ENCODE data around the gene BAD.

Gene BAD

DNA sequence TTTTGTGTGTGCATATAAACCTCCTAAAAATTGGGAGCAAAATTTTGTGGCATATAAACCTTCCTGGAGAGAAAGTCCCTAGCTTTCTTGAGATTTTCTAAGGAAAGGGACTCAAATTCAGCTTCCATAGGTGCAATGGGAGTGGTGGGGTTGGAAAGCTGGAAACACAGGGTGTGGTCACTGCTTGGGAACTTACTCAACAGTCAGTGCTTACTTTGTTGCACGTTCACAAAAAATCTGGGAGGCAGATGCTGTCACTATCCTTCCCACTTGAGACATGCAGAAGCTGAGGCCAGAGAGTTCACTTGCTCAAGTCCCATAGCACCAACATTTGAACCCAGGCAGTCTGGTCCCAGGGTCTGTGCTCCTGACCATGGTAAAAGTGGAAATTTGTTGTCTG lies 11.8 kb upstream of the BAD start:
- POLR2A ChIA-PET: interaction anchor here (1.1 kb wide), 1 partner anchor 26 kb away, joined by 6 read pairs; no protein-coding TSS in a partner anchor
- 22% methylated on average over 1 of the region's 1 CpG for WGBS (ENCODE audit: insufficient coverage)
- Histone ChIP-seq H3K4me1 (ENCODE audit: control extremely low read depth in 1 of 4, control insufficient read depth in 4 of 4, insufficient read depth in 4 of 4, low read length in 3 of 4) (peaks cover 0 to 50% (median 40%) of the 10 kb centered on the region in 4 experiments), H3K27me3 (replicated peaks in 2 of 5; ENCODE audit: control insufficient read depth in 4 of 5, insufficient read depth in 5 of 5, low read length in 4 of 5) (peaks cover 14 to 95% (median 62%) of the 10 kb centered on the region in 5 experiments), H3K27ac (ENCODE audit: insufficient read depth in 1 of 2, low read depth in 1 of 2, low read length in 2 of 2, poor library complexity in 1 of 2, severe bottlenecking in 2 of 2) (no peak overlapping the region), H3K36me3 (ENCODE audit: control insufficient read depth in 4 of 4, insufficient read depth in 4 of 4, low read length in 3 of 4) (no peaks in the 10 kb centered on the region), H3K4me3 (ENCODE audit: control insufficient read depth in 1 of 7, extremely low read depth in 1 of 7, insufficient read depth in 4 of 7, low read depth in 2 of 7, low read length in 6 of 7) (no peak overlapping the region), H3K9me3 (ENCODE audit: control extremely low read depth in 1 of 5, control insufficient read depth in 4 of 5, insufficient read depth in 2 of 5, low read depth in 1 of 5, low read length in 4 of 5) (no peaks in the 10 kb centered on the region)
- CTCF ChIA-PET: interaction anchor here (1.1 to 2.9 kb wide), 4 partner anchors 12 to 90 kb away, joined by 3 to 10 read pairs (median 5); partner anchors contain the start of genes BAD, FERMT3, PRDX5 and TRMT112
- DNase-seq: no peak

DNA sequence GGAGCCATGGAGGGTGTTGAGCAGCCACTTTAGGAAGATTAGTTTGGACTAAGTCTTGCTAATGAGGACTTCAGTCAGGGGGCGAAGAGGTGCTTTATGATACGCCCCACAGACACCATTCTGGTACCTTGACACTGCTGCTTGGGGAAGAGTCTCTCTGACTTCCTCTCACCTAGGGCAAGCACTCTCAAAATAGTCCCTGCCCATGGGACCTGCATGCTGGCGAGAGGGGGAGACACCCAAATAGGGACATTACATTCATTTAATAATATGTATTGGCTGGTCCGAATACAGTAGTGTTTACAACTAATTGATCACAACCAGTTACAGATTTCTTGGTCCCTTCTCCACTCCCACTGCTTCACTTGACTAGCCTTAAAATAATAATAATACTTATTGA lies 11.3 kb upstream of the BAD start:
- peaks cover 14 to 99% (median 64%) of the 10 kb centered on the region in 5 experiments for H3K27me3 ChIP-seq (replicated peaks in 2 of 5; ENCODE audit: control insufficient read depth in 4 of 5, insufficient read depth in 5 of 5, low read length in 4 of 5)
- H3K9me3 ChIP-seq (ENCODE audit: control extremely low read depth in 1 of 5, control insufficient read depth in 4 of 5, insufficient read depth in 2 of 5, low read depth in 1 of 5, low read length in 4 of 5): no peaks in the 10 kb centered on the region
- H3K4me3 ChIP-seq (ENCODE audit: control insufficient read depth in 1 of 7, extremely low read depth in 1 of 7, insufficient read depth in 4 of 7, low read depth in 2 of 7, low read length in 6 of 7): no peak overlapping the region
- H3K27ac ChIP-seq (ENCODE audit: insufficient read depth in 1 of 2, low read depth in 1 of 2, low read length in 2 of 2, poor library complexity in 1 of 2, severe bottlenecking in 2 of 2): no peak overlapping the region
- peaks cover 0 to 49% (median 38%) of the 10 kb centered on the region in 4 experiments for H3K4me1 ChIP-seq (ENCODE audit: control extremely low read depth in 1 of 4, control insufficient read depth in 4 of 4, insufficient read depth in 4 of 4, low read length in 3 of 4)
- CTCF ChIA-PET: interaction anchor here (0.7 to 2.4 kb wide), 6 partner anchors 32 to 1736 kb away, joined by 3 to 6 read pairs (median 3); no protein-coding TSS in a partner anchor
- POLR2A ChIA-PET: interaction anchor here (1.1 kb wide), 1 partner anchor 25 kb away, joined by 6 read pairs; no protein-coding TSS in a partner anchor
- H3K36me3 ChIP-seq (ENCODE audit: control insufficient read depth in 4 of 4, insufficient read depth in 4 of 4, low read length in 3 of 4): no peaks in the 10 kb centered on the region
- 100% methylated on average over 2 of the region's 4 CpGs for WGBS (ENCODE audit: insufficient coverage)
- no peak for DNase-seq

DNA sequence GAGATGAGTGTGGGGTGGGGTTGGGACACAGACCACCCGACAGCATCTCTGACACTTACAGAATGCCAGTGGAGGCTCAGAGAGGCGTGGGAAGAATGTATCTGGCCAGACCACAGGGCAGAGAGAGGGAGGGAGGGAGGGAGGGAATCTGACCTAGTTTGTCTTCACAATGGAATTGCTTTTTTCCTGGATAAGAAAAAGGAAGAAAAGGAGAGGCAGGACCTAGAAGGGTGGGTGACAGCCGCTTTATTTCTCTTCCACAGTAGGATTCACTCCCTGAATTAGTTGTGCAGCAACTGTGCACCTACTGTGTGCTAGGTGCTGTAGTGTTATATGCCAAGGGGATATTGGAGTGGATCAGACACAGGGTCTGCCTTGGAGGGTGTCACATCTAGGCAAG lies 10.3 kb upstream of the BAD start:
- Histone ChIP-seq H3K4me1 (ENCODE audit: control extremely low read depth in 1 of 4, control insufficient read depth in 4 of 4, insufficient read depth in 4 of 4, low read length in 3 of 4) (peaks cover 0 to 39% (median 28%) of the 10 kb centered on the region in 4 experiments), H3K27me3 (replicated peaks in 2 of 5; ENCODE audit: control insufficient read depth in 4 of 5, insufficient read depth in 5 of 5, low read length in 4 of 5) (peaks cover 14 to 99% (median 61%) of the 10 kb centered on the region in 5 experiments), H3K36me3 (ENCODE audit: control insufficient read depth in 4 of 4, insufficient read depth in 4 of 4, low read length in 3 of 4) (no peaks in the 10 kb centered on the region), H3K4me3 (ENCODE audit: control insufficient read depth in 1 of 7, extremely low read depth in 1 of 7, insufficient read depth in 4 of 7, low read depth in 2 of 7, low read length in 6 of 7) (no peak overlapping the region), H3K9me3 (ENCODE audit: control extremely low read depth in 1 of 5, control insufficient read depth in 4 of 5, insufficient read depth in 2 of 5, low read depth in 1 of 5, low read length in 4 of 5) (no peaks in the 10 kb centered on the region), H3K27ac (ENCODE audit: insufficient read depth in 1 of 2, low read depth in 1 of 2, low read length in 2 of 2, poor library complexity in 1 of 2, severe bottlenecking in 2 of 2) (no peak overlapping the region)
- POLR2A ChIA-PET: interaction anchor here (0.7 kb wide), 1 partner anchor 90 kb away, joined by 4 read pairs; no protein-coding TSS in a partner anchor
- DNase-seq: no peak
- 81% methylated on average over 3 of the region's 3 CpGs for WGBS (ENCODE audit: insufficient coverage)
- CTCF ChIA-PET: interaction anchor here (0.7 to 2.4 kb wide), 6 partner anchors 31 to 1735 kb away, joined by 3 to 6 read pairs (median 3); no protein-coding TSS in a partner anchor

DNA sequence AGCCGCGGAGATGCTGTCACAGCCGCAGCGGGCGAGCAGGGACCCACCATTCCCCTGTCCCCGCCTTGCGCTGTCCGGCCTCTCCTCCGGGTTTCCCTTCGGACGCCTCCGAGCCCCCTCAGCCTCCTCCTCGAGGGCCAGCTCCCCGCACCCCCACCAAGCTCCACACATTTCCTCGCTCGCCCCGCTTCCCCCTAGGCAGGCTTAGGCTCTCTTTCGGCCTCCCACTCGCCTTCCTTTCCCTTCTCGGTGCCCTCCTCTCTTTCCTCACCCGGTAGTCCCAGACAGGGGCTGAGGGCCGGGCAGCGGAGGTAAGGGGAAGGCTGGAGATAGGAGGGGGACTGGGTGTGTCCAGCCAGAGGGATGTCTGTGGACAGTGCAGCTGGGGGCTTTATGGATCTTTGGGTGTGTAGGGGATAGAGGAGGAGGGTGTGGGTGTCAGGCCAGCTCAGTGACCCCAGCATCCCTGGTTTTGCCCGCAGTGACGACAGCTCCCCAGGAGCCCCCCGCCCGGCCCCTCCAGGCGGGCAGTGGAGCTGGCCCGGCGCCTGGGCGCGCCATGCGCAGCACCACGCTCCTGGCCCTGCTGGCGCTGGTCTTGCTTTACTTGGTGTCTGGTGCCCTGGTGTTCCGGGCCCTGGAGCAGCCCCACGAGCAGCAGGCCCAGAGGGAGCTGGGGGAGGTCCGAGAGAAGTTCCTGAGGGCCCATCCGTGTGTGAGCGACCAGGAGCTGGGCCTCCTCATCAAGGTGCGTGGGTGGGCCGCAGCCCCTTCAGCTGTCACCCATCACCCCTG lies 8.2 kb upstream of the BAD start:
- no peaks in the 10 kb centered on the region for H3K9me3 ChIP-seq (ENCODE audit: control extremely low read depth in 1 of 5, control insufficient read depth in 4 of 5, insufficient read depth in 2 of 5, low read depth in 1 of 5, low read length in 4 of 5)
- H3K4me3 ChIP-seq (ENCODE audit: control insufficient read depth in 1 of 7, extremely low read depth in 1 of 7, insufficient read depth in 4 of 7, low read depth in 2 of 7, low read length in 6 of 7): peak overlapping the region in 6 of 7 experiments; percentile 10 to 62 (median 40)
- DNase-seq: no peak
- ChIA-PET CTCF (interaction anchor here (1.4 to 6.1 kb wide), 2 partner anchors 10 to 22 kb away, joined by 4 to 45 read pairs; partner anchors contain the start of genes CATSPERZ and ESRRA), POLR2A (no interaction called here)
- H3K27me3 ChIP-seq (replicated peaks in 2 of 5; ENCODE audit: control insufficient read depth in 4 of 5, insufficient read depth in 5 of 5, low read length in 4 of 5): peaks cover 14 to 83% (median 44%) of the 10 kb centered on the region in 5 experiments
- peaks cover 0 to 23% (median 18%) of the 10 kb centered on the region in 4 experiments for H3K4me1 ChIP-seq (ENCODE audit: control extremely low read depth in 1 of 4, control insufficient read depth in 4 of 4, insufficient read depth in 4 of 4, low read length in 3 of 4)
- WGBS (ENCODE audit: insufficient coverage): 40% methylated on average over 29 of the region's 42 CpGs
- H3K36me3 ChIP-seq (ENCODE audit: control insufficient read depth in 4 of 4, insufficient read depth in 4 of 4, low read length in 3 of 4): peaks cover 0 to 2% (median 0%) of the 10 kb centered on the region in 4 experiments
- no peak overlapping the region for H3K27ac ChIP-seq (ENCODE audit: insufficient read depth in 1 of 2, low read depth in 1 of 2, low read length in 2 of 2, poor library complexity in 1 of 2, severe bottlenecking in 2 of 2)

DNA sequence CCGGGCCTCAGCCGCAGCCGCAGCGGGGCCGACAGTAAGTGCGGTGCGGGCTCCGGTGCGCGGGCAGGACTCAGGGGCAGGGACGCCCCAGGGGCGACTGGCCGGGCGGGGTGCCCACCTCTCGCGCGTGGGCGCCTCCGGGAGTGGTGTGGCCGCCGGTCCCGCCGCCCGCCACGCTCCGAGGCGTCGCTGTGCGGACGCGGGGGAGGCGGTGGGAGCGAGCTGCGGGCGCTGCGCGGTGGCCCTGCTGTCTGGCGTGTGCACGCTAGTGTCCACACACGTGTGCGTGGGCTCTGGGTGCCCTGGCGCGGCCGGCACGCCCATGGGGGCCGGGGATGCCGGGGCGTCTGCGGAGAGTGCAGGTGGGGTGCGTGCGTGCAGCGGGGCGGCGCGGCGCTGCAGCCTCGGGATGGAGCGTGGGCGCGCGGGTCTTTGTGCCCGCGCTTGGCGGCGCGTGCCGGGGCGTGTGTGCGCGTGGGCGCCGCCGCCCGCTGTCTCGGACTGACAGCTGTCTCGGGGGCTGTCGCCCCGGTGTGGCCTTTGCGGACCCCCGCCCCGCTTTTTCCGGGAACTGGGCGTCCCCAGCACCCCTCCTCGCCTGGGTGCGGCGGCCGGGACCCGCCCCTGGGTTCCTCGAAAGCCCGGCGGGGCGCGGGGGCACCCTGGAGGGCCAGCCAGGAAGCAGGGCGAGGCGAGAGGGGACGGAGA lies 7.4 kb upstream of the BAD start:
- peaks cover 0 to 17% (median 15%) of the 10 kb centered on the region in 4 experiments for H3K4me1 ChIP-seq (ENCODE audit: control extremely low read depth in 1 of 4, control insufficient read depth in 4 of 4, insufficient read depth in 4 of 4, low read length in 3 of 4)
- ChIA-PET CTCF (interaction anchor here (1.4 to 6.1 kb wide), 2 partner anchors 11 to 21 kb away, joined by 4 to 45 read pairs; partner anchors contain the start of genes CATSPERZ and ESRRA), POLR2A (no interaction called here)
- peaks cover 14 to 75% (median 37%) of the 10 kb centered on the region in 5 experiments for H3K27me3 ChIP-seq (replicated peaks in 2 of 5; ENCODE audit: control insufficient read depth in 4 of 5, insufficient read depth in 5 of 5, low read length in 4 of 5)
- H3K27ac ChIP-seq (ENCODE audit: insufficient read depth in 1 of 2, low read depth in 1 of 2, low read length in 2 of 2, poor library complexity in 1 of 2, severe bottlenecking in 2 of 2): no peak overlapping the region
- H3K4me3 ChIP-seq (ENCODE audit: control insufficient read depth in 1 of 7, extremely low read depth in 1 of 7, insufficient read depth in 4 of 7, low read depth in 2 of 7, low read length in 6 of 7): peak overlapping the region; percentile 10 to 62 (median 48)
- H3K9me3 ChIP-seq (ENCODE audit: control extremely low read depth in 1 of 5, control insufficient read depth in 4 of 5, insufficient read depth in 2 of 5, low read depth in 1 of 5, low read length in 4 of 5): no peaks in the 10 kb centered on the region
- peak in 1 of 3 donors; percentile 40 for DNase-seq
- under 1% methylated on average over 88 of the region's 96 CpGs for WGBS (ENCODE audit: insufficient coverage)
- H3K36me3 ChIP-seq (ENCODE audit: control insufficient read depth in 4 of 4, insufficient read depth in 4 of 4, low read length in 3 of 4): peaks cover 0 to 2% (median 0%) of the 10 kb centered on the region in 4 experiments

GRCh38 chr11:64291262-64291751 lies 6.8 kb upstream of the BAD start, which contains the start of gene KCNK4:
TSS of gene KCNK4 (plus strand) at chr11:64291302. CDS start at chr11:64293019, 1,717 bp downstream.
- POLR2A ChIA-PET: no interaction called here
- 5% methylated on average over 39 of the region's 45 CpGs for WGBS (ENCODE audit: insufficient coverage)

More at GRCh38 chr11:64291262-64291751, 6.8 kb upstream of the BAD start, which contains the start of gene KCNK4:
- H3K36me3 ChIP-seq (ENCODE audit: control insufficient read depth in 4 of 4, insufficient read depth in 4 of 4, low read length in 3 of 4): peaks cover 0 to 2% (median 0%) of the 10 kb centered on the region in 4 experiments
- CTCF ChIA-PET: interaction anchor here (1.4 to 6.1 kb wide), 2 partner anchors 11 to 20 kb away, joined by 4 to 45 read pairs; partner anchors contain the start of genes CATSPERZ and ESRRA
- no peaks in the 10 kb centered on the region for H3K9me3 ChIP-seq (ENCODE audit: control extremely low read depth in 1 of 5, control insufficient read depth in 4 of 5, insufficient read depth in 2 of 5, low read depth in 1 of 5, low read length in 4 of 5)
- no peak for DNase-seq
- H3K4me1 ChIP-seq (ENCODE audit: control extremely low read depth in 1 of 4, control insufficient read depth in 4 of 4, insufficient read depth in 4 of 4, low read length in 3 of 4): peaks cover 0 to 20% (median 17%) of the 10 kb centered on the region in 4 experiments
- peaks cover 10 to 69% (median 34%) of the 10 kb centered on the region in 5 experiments for H3K27me3 ChIP-seq (replicated peaks in 2 of 5; ENCODE audit: control insufficient read depth in 4 of 5, insufficient read depth in 5 of 5, low read length in 4 of 5)
- no peak within 1 kb of the TSS for H3K27ac ChIP-seq (ENCODE audit: insufficient read depth in 1 of 2, low read depth in 1 of 2, low read length in 2 of 2, poor library complexity in 1 of 2, severe bottlenecking in 2 of 2)
- H3K4me3 ChIP-seq (ENCODE audit: control insufficient read depth in 1 of 7, extremely low read depth in 1 of 7, insufficient read depth in 4 of 7, low read depth in 2 of 7, low read length in 6 of 7): peak within 1 kb of the TSS; percentile 10 to 62 (median 48)

Data from common myeloid progenitor, CD34-positive (primary cell).